Endodermal cell (in vitro differentiated cells): ENCODE results near the gene LRP8. TPM values are rescaled to one million over a fixed set of nuclear protein-coding genes. Genes with fewer than 3 reads are reported as not detected.
A peak's percentile ranks its signal among the peaks of the same experiment; 100 is the strongest.

Experiments used
- DNase-seq: peaks from one replicate; pipeline ENCODE4 v3.0.0-alpha.2; 2017
- H3K27ac ChIP-seq: 2 replicates; pipeline ENCODE4 v1.5.1; 2013; ENCODE audit warnings: mild to moderate bottlenecking, low read depth, low read length, moderate library complexity
- H3K27me3 ChIP-seq: 2 replicates; pipeline ENCODE4 v1.6.1; 2013; ENCODE audit warnings: mild to moderate bottlenecking, low read length, moderate library complexity; ENCODE audit not compliant: insufficient read depth, control insufficient read depth, poor library complexity, severe bottlenecking
- H3K36me3 ChIP-seq: 2 replicates; pipeline ENCODE4 v1.7.0; 2013; ENCODE audit warnings: mild to moderate bottlenecking, low read length, moderate library complexity; ENCODE audit not compliant: control insufficient read depth, insufficient read depth
- H3K4me1 ChIP-seq: one replicate; pipeline ENCODE4 v1.7.0; 2013; ENCODE audit warnings: low read length; ENCODE audit not compliant: control insufficient read depth, insufficient read depth
- H3K4me3 ChIP-seq: 2 replicates; pipeline ENCODE4 v1.5.1; 2013; ENCODE audit warnings: mild to moderate bottlenecking, low read length, moderate library complexity
- H3K9ac ChIP-seq: 2 replicates; pipeline ENCODE4 v1.6.1; 2013; ENCODE audit warnings: mild to moderate bottlenecking, low read length, moderate library complexity; ENCODE audit not compliant: poor library complexity, severe bottlenecking; ENCODE audit errors: extremely low read depth
- H3K9me3 ChIP-seq: 2 replicates; pipeline ENCODE4 v1.6.1; 2013; ENCODE audit warnings: mild to moderate bottlenecking, low read length, moderate library complexity; ENCODE audit not compliant: control insufficient read depth
- H3K27ac Mint-ChIP-seq: 2 replicates; pipeline ENCODE4 v1.8.0; 2020; ENCODE audit warnings: mixed read lengths
- H3K27me3 Mint-ChIP-seq: 2 replicates; pipeline ENCODE4 v1.8.0; 2021; ENCODE audit warnings: mild to moderate bottlenecking, mixed read lengths; ENCODE audit not compliant: insufficient read depth
- H3K36me3 Mint-ChIP-seq: 2 replicates; pipeline ENCODE4 v1.8.0; 2020; ENCODE audit warnings: low read depth, mixed read lengths
- H3K4me1 Mint-ChIP-seq: 2 replicates; pipeline ENCODE4 v1.8.0; 2020; ENCODE audit warnings: mixed read lengths
- H3K4me3 Mint-ChIP-seq: 2 replicates; pipeline ENCODE4 v1.8.0; 2020; ENCODE audit warnings: mild to moderate bottlenecking, moderate library complexity, mixed read lengths
- H3K9me3 Mint-ChIP-seq: 2 replicates; pipeline ENCODE4 v1.8.0; 2020; ENCODE audit warnings: mild to moderate bottlenecking, mixed read lengths
- WGBS, 2 experiments: methylation state at CpG; one replicate each; pipeline versions ENCODE4 v1.1.5 to v1.1.7; 2013; ENCODE audit warnings: missing lambda C conversion rate in 2 of 2, mixed read lengths in 1 of 2; ENCODE audit not compliant: insufficient coverage in 1 of 2, insufficient read length in 1 of 2; 5-methylcytosine and 5-hydroxymethylcytosine counted together
- total RNA-seq, 2 donors: library from RNA; stranded (reverse); fragmentation: NEBNext Ultra II Directional in 1 of 2; extraction: Animal tissue kit (Norgen Biotek cat#: 25700) in 1 of 2; gene quantifications; 2 replicates in 1 of 2; 3 replicates in 1 of 2; pipeline ENCODE4 v1.2.1, GENCODE V29; 2021
- TF ChIP-seq, protein P1 (sequence below): fragments of 200-600 bp; sonication (generic); conservative IDR thresholded peaks from 2 replicates; pipeline ENCODE4 v1.5.0; 2021; ENCODE audit warnings: antibody characterized with exemption, mild to moderate bottlenecking

LRP8 gene
- total RNA-seq, 2 donors from 2014 or later = 29.1 to 39.6 TPM

DNA sequence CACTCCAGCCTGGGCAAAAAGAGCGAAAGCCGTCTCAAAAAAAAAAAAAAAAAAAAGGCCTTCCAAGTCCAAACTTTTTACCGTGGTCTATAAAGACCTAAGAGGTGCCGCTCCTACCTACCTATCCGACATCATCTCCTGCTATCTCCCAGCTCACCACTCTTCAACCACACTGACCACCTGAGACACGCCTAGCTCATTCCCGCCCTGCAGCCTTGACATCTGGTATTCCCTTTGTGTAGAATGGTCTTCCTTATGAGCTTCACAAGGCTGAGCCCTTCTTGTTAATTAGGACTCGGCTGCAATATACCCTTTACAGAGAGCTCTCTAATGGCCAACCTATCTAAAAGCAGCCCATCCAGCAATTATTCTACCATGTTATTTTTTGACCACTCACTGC is 90.2 kb downstream of the LRP8 start:
- peaks cover 7% of the 10 kb centered on the region for H3K4me1 Mint-ChIP-seq
- H3K36me3 ChIP-seq = peaks cover 40% of the 10 kb centered on the region
- TF ChIP-seq, protein P1, sequence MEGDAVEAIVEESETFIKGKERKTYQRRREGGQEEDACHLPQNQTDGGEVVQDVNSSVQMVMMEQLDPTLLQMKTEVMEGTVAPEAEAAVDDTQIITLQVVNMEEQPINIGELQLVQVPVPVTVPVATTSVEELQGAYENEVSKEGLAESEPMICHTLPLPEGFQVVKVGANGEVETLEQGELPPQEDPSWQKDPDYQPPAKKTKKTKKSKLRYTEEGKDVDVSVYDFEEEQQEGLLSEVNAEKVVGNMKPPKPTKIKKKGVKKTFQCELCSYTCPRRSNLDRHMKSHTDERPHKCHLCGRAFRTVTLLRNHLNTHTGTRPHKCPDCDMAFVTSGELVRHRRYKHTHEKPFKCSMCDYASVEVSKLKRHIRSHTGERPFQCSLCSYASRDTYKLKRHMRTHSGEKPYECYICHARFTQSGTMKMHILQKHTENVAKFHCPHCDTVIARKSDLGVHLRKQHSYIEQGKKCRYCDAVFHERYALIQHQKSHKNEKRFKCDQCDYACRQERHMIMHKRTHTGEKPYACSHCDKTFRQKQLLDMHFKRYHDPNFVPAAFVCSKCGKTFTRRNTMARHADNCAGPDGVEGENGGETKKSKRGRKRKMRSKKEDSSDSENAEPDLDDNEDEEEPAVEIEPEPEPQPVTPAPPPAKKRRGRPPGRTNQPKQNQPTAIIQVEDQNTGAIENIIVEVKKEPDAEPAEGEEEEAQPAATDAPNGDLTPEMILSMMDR = no peak
- no peaks in the 10 kb centered on the region for H3K4me1 ChIP-seq
- H3K27me3 Mint-ChIP-seq = no peaks in the 10 kb centered on the region
- H3K4me3 ChIP-seq = peak overlapping the region; percentile 98
- DNase-seq = no peak
- no peak overlapping the region for H3K27ac ChIP-seq
- peak overlapping the region; percentile 96 for H3K4me3 Mint-ChIP-seq
- H3K36me3 Mint-ChIP-seq = peaks cover 24% of the 10 kb centered on the region
- H3K9me3 ChIP-seq = no peaks in the 10 kb centered on the region
- no peaks in the 10 kb centered on the region for H3K27me3 ChIP-seq
- H3K27ac Mint-ChIP-seq = peak overlapping the region; percentile 97
- no peaks in the 10 kb centered on the region for H3K9me3 Mint-ChIP-seq
- 30 to 51% methylated on average over 2 to 8 of the region's 8 CpGs for WGBS, 2 experiments
- peak overlapping the region; percentile 95 for H3K9ac ChIP-seq

DNA sequence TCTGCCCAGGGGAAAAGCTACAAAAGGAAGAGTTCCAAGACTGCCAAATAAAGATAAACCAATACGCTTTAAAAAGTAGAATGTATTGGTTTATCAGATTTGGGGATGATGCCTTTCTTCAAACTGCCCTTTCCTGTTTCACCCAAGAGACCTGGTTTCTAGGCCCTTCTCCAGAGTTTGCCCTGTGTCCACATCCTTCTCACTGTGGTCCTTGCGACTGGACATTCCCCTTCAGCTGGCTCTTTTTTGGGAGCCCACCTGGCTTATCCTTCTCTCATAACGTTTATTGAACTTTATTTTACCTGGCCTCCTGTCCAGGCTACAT is 106.9 kb downstream of the LRP8 start:
- H3K4me1 ChIP-seq = no peaks in the 10 kb centered on the region
- H3K27me3 Mint-ChIP-seq = peaks cover 1% of the 10 kb centered on the region
- H3K9me3 Mint-ChIP-seq = no peaks in the 10 kb centered on the region
- TF ChIP-seq, protein P1 = no peak
- peaks cover 23% of the 10 kb centered on the region for H3K36me3 ChIP-seq
- no peaks in the 10 kb centered on the region for H3K9me3 ChIP-seq
- WGBS, 2 experiments = 82 to 92% methylated on average over 2 to 3 of the region's 3 CpGs
- H3K9ac ChIP-seq = peak overlapping the region; percentile 52
- peak overlapping the region; percentile 86 for H3K4me3 Mint-ChIP-seq
- H3K4me3 ChIP-seq = peak overlapping the region; percentile 95
- peaks cover 12% of the 10 kb centered on the region for H3K36me3 Mint-ChIP-seq
- H3K27me3 ChIP-seq = no peaks in the 10 kb centered on the region
- peak overlapping the region; percentile 87 for H3K27ac Mint-ChIP-seq
- DNase-seq = no peak
- peak overlapping the region; percentile 14 for H3K27ac ChIP-seq
- H3K4me1 Mint-ChIP-seq = peaks cover 12% of the 10 kb centered on the region

GRCh38 chr1:53220171-53220961 is 107.5 kb downstream of the LRP8 start, which contains the start of gene CZIB:
Gene CZIB (minus strand): TSS chr1:53220634. CDS start chr1:53220575, 59 bp downstream.
- Histone ChIP-seq H3K27me3 (no peaks in the 10 kb centered on the region), H3K4me3 (peak within 1 kb of the TSS; percentile 95), H3K27ac (peak within 1 kb of the TSS; percentile 70), H3K4me1 (no peaks in the 10 kb centered on the region), H3K9me3 (no peaks in the 10 kb centered on the region), H3K9ac (peak within 1 kb of the TSS; percentile 52), H3K36me3 (peaks cover 23% of the 10 kb centered on the region)
- peaks cover 1% of the 10 kb centered on the region for H3K27me3 Mint-ChIP-seq
- TF ChIP-seq, protein P1 = no peak
- peak within 1 kb of the TSS; percentile 87 for H3K27ac Mint-ChIP-seq
- peaks cover 12% of the 10 kb centered on the region for H3K36me3 Mint-ChIP-seq
- peak; percentile 98 for DNase-seq
- no peaks in the 10 kb centered on the region for H3K9me3 Mint-ChIP-seq
- 1 to 3% methylated on average over 20 to 61 of the region's 61 CpGs for WGBS, 2 experiments
- H3K4me1 Mint-ChIP-seq = peaks cover 12% of the 10 kb centered on the region
- peak within 1 kb of the TSS; percentile 86 for H3K4me3 Mint-ChIP-seq
